Panc1 (cell line): ENCODE measurements around the gene CCT6A. TPM values are rescaled to one million over a fixed set of nuclear protein-coding genes. Genes with fewer than 3 reads are reported as not detected.
"Not testable (repeated sequence)": the region's sequence is repeated elsewhere in the genome, so short reads cannot be mapped to it uniquely, and the experiment has no call there.

Source experiments
- ATAC-seq: fragments of 200-7000 bp; cut with Tn5 transposase; 2 replicates; pipeline ENCODE4 v1.9.1; 2020; ENCODE audit warnings: mild to moderate bottlenecking, moderate library complexity
- BruUV-seq: library from RNA; stranded (reverse); fragments of 400-500 nt; replicated peaks from 2 replicates; lab custom pipeline; 2021; lab: Mats Ljungman, UMichigan
- CTCF ChIA-PET: fragments of 300-600 bp; sonication (Branson Sonifier 250); formaldehyde crosslinking; loops from one replicate; lab custom pipeline; 2022; ENCODE audit warnings: antibody characterized with exemption; lab: Charles Lee
- POLR2A ChIA-PET: fragments of 300-600 bp; sonication (Branson Sonifier 250); formaldehyde crosslinking; loops from one replicate; lab custom pipeline; 2022; ENCODE audit warnings: antibody characterized with exemption; lab: Charles Lee
- DNase-seq: peaks from one replicate; pipeline ENCODE4 v3.0.0-alpha.2; 2010; ENCODE audit warnings: low read depth, low spot score
- H3K27ac ChIP-seq: 2 replicates; pipeline ENCODE4 v1.5.1; 2011; ENCODE audit warnings: mild to moderate bottlenecking, low read length, inconsistent platforms
- H3K27me3 ChIP-seq: fragments of 200-500 bp; sonication (Bioruptor generic); 2 replicates; pipeline ENCODE4 v1.6.0; 2014; ENCODE audit warnings: low read length, inconsistent platforms; ENCODE audit not compliant: control insufficient read depth, insufficient read depth
- H3K36me3 ChIP-seq: fragments of 200-500 bp; sonication (Bioruptor generic); 2 replicates; pipeline ENCODE4 v1.5.1; 2014; ENCODE audit warnings: inconsistent platforms, mild to moderate bottlenecking, low read length, moderate library complexity; ENCODE audit not compliant: control insufficient read depth, insufficient read depth
- H3K4me1 ChIP-seq: 2 replicates; pipeline ENCODE4 v1.5.1; 2011; ENCODE audit warnings: inconsistent platforms, mild to moderate bottlenecking, low read length, moderate library complexity; ENCODE audit not compliant: control insufficient read depth, insufficient read depth
- H3K4me3 ChIP-seq, 2 experiments: 2 replicates each; pipeline ENCODE4 v1.5.1; 2011 to 2012; ENCODE audit warnings: low read depth in 2 of 2, low read length in 2 of 2, mild to moderate bottlenecking in 2 of 2, inconsistent platforms in 1 of 2, moderate library complexity in 1 of 2
- H3K9me3 ChIP-seq: fragments of 200-500 bp; sonication (Bioruptor generic); 2 replicates; pipeline ENCODE4 v1.5.1; 2014; ENCODE audit warnings: low read depth, mild to moderate bottlenecking, inconsistent platforms, low read length, moderate library complexity; ENCODE audit not compliant: control insufficient read depth, insufficient read depth
- CTCF ChIP-seq: fragments of 450-650 bp; IDR thresholded peaks from 2 replicates; pipeline ENCODE4 v1.5.1; 2017; ENCODE audit warnings: mild to moderate bottlenecking
- POLR2AphosphoS5 ChIP-seq: IDR thresholded peaks from 2 replicates; pipeline ENCODE4 v1.6.1; 2012; ENCODE audit warnings: mild to moderate bottlenecking, low read depth, low read length, moderate library complexity
- REST ChIP-seq, 2 experiments: IDR thresholded peaks; 2 replicates each; pipeline ENCODE4 v1.6.1; 2011 to 2012; ENCODE audit warnings: low read depth in 2 of 2, control low read depth in 1 of 2, low read length in 1 of 2, mild to moderate bottlenecking in 1 of 2, moderate library complexity in 1 of 2; ENCODE audit not compliant: insufficient read depth in 1 of 2
- SIN3A ChIP-seq: IDR thresholded peaks from 2 replicates; pipeline ENCODE4 v1.6.1; 2012; ENCODE audit warnings: low read depth, mild to moderate bottlenecking, low read length, moderate library complexity, borderline replicate concordance; ENCODE audit not compliant: insufficient read depth
- TCF7L2 ChIP-seq: IDR thresholded peaks from 2 replicates; pipeline ENCODE4 v1.6.1; 2011; ENCODE audit warnings: mild to moderate bottlenecking, low read depth, low read length, inconsistent platforms
- in situ Hi-C: cut with HindIII; loops from 2 replicates; pipeline ENCODE4 v1.10.0; 2016; ENCODE audit warnings: low sequenced_read_pairs, low pct_unique_long_range_greater_than_20kb
- intact Hi-C: fragments of 100-400 bp; cut with micrococcal nuclease; formaldehyde crosslinking; loops from one replicate; pipeline ENCODE4 v1.10.0; 2022; ENCODE audit not compliant: unreplicated experiment
- total RNA-seq: library from RNA; stranded (reverse); gene quantifications from one replicate; pipeline ENCODE4 v1.2.1, GENCODE V29; 2021; ENCODE audit not compliant: unreplicated experiment

CCT6A gene
- total RNA-seq, 1 experiment from 2014 or later: 324 TPM

GRCh38 chr7:56030340-56030739 lies 21.2 kb upstream of the CCT6A start:
- in situ Hi-C loops: no loop called here
- DNase-seq (no peak), ATAC-seq (no peak)
- Histone ChIP-seq H3K27me3 (no peaks in the 10 kb centered on the region), H3K9me3 (no peaks in the 10 kb centered on the region), H3K4me1 (peaks cover 5% of the 10 kb centered on the region; the same call in 1 of the 2 replicates), H3K4me3 (no peak overlapping the region), H3K27ac (no peak overlapping the region), H3K36me3 (no peaks in the 10 kb centered on the region; the same call in 1 of the 2 replicates)
- intact Hi-C loops: no loop called here
- POLR2A ChIA-PET: no interaction called here
- TF ChIP-seq SIN3A: no peak
- no peak for TF ChIP-seq REST (IDR thresholded peaks at IDR 0.05; ENCODE audit: insufficient read depth in 1 of 2, low read depth in 2 of 2, low read length in 1 of 2)
- TF ChIP-seq CTCF: no peak
- TF ChIP-seq POLR2AphosphoS5: no peak
- no peak for TF ChIP-seq TCF7L2
- CTCF ChIA-PET: no interaction called here
- BruUV-seq: no TSS peak

GRCh38 chr7:56031556-56031955 lies 20.0 kb upstream of the CCT6A start:
- peak overlapping the region; percentile 30; the same call in 1 of the 2 replicates for H3K27ac ChIP-seq
- ATAC-seq, CTCF ChIA-PET, H3K36me3 ChIP-seq, DNase-seq, intact Hi-C loops, H3K9me3 ChIP-seq, H3K27me3 ChIP-seq, POLR2A ChIA-PET, BruUV-seq, in situ Hi-C loops, H3K4me1 ChIP-seq, H3K4me3 ChIP-seq: not testable (repeated sequence)

GRCh38 chr7:56032578-56032977 lies 19.0 kb upstream of the CCT6A start:
- DNase-seq, ATAC-seq, CTCF ChIA-PET, H3K36me3 ChIP-seq, H3K27ac ChIP-seq, intact Hi-C loops, in situ Hi-C loops, H3K9me3 ChIP-seq, H3K27me3 ChIP-seq, H3K4me1 ChIP-seq, BruUV-seq: not testable (repeated sequence)
- H3K4me3 ChIP-seq: peak overlapping the region; percentile 70 to 99; a peak in 3 of 4 replicates
- POLR2A ChIA-PET: interaction anchor here (0.6 to 0.8 kb wide), 2 partner anchors 19 to 25 kb away, joined by 4 to 7 read pairs; partner anchors contain the start of genes CCT6A and PSPH
